NOMO-1 treated with dmso at 0.1 percent for 144 hours (cell line): ENCODE data around the gene FGF14.

Experiments used
- DNase-seq: peaks from one replicate; lab custom pipeline; 2025; ENCODE audit not compliant: unreplicated experiment; lab: John Stamatoyannopoulos, UW

Gene FGF14

DNA sequence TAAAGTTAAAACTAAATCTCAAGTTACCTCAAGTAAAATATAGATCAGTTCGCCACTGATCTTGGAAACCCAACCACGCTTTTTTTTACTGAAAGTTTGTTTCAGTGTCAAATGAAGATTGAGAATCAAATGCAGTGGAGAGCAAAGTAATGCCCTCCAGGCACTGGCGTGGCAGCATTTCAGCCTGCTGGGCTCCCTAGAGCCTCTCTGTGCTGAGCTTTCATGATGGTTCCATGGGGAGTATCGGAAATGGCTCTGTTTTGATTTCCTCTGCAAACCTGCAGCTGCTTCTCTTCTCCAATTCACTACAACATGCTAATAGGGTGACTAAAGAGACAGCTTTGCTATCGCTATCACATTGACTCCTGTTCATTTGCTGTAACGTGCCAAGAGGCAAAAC is 141.6 kb downstream of the FGF14 start:
- no peak for DNase-seq

DNA sequence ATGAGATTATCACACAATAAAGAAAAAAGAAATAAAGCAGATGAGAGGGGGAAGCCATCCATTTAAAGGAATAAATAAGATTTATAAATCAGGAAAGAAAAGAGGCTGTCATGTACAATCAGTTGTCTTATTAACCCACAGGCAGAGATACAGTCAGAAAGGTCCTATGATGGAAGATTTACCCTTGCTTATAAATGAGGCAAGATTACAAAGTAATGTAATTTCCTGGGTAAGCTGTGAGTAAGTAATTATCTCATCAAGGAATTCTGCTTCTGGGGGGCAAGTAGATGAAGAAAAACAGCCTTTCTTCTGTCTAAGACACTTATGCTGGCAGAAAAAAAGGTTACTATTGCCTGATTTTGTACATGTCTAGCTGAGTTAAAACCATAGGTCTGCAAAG is 146.4 kb downstream of the FGF14 start:
- DNase-seq, result no peak

DNA sequence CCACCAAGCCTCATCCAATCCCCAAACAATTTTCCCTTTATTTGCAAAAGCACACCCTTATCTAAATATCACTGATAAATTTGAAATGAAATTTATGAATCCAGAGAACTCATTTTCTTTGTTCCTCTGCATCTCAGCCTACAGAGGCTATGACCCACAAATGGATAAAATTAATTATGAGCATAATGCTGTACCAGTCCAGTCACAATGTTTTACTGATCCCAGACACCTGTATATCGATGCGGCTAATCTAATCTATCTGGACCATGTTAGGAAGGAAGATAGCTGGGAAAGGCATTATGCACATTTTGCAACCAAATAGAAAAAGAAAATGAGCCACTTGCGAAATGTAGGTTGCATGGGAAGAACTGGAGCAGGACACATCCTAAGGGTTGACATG is 150.0 kb downstream of the FGF14 start:
- no peak for DNase-seq

DNA sequence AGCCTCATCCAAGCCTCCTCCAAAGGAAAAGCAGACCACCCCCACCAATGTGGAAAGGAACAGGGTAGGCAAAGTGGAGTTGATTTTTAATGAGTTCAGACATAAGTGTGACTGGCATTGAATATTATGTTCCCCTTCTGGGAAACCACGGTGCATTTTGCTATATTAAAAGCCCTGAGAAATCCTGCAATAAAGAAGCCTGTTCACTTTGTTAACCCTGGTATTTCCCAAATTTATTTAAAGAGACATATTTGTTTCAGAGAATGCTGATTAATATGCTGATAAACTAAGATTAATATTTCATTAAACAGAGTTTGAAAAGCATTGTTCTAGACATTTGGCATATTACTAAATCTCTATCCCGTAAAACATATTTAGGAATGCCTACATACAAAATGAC is 151.4 kb downstream of the FGF14 start:
- DNase-seq, result no peak

DNA sequence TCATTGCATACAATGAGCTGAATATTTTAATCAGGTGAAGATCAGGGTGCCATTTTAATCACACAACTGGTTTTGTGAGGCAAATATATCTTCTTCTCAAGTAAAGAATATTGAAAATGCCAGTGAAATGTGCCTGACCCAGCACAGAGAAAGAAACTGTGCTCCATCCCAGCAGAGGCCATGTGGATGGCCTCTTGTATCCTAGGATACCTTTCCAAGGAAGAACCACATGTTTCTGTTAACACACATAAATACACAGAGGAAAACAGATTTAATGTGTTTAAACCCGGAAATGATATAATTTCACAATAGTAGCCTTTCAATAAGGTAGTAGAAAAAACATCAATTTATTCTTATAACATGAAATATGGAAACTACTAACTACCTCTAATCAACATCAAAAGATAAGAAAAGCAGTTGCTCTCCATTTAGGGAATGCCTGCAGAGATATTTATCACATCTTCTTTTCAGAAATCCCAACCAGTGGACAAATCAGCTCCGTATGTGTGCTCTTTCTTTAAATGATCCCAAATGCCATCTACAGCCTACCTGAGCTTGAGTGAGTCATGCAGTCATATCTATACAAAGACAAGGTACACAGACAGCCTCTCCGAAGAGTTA is 157.1 kb downstream of the FGF14 start:
- DNase-seq, result no peak

DNA sequence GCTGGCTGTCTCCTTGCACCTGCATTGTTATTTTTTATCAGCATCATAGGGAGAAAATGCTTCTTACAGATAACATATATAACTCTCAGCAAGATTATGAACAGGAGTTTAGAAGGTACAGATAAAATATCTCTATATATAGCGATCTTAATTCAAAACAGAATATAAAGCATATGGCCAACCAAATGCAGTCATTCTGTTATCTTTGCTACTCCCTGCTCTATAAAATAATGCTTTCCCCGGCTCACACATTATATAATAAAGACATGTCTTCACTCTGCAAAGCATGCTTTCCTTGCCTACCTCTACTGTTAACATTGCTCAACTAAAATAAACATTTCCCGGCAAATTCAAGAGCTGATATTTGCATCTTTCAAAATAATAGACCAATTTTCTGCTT is 161.7 kb downstream of the FGF14 start:
- DNase-seq, result no peak

DNA sequence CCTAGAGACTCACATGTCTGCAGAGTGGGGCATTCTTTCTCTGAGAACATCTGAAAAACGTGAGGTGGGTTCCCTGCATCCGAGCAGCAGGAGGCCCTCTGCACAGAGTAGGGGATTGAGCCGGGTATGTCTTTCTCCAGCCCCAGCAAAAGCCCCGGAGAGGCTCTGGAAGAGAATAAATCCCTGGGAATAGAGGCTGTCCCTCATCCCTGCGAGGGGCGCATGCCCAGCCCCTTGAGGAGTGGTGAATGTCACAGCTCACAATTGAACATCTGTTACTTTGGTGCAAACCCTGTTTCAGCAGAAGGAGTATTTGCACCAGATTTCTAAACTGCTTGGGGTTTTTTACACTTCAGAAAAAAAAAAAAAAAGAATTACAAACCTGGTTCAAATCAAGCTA is 164.6 kb downstream of the FGF14 start:
- DNase-seq, result no peak

DNA sequence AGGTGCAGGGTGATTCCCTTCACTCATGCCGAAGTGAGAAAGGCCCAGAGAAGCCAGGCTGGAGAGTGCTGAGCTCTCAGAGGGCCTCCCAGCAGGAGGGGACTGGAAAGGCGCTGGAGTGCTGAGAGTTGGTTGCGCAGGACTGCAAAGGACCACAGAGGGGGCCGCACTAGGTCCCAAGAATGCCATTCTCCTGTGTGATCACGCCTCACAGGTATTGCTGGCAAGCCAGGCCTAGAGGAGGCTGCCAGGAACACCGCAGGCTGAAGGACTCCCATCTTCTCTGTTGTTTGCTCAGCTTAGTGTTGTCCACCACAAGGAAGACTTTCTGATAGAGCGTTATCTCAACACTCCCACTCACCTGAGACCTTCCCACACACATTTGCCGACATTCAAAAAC is 165.0 kb downstream of the FGF14 start:
- no peak for DNase-seq

DNA sequence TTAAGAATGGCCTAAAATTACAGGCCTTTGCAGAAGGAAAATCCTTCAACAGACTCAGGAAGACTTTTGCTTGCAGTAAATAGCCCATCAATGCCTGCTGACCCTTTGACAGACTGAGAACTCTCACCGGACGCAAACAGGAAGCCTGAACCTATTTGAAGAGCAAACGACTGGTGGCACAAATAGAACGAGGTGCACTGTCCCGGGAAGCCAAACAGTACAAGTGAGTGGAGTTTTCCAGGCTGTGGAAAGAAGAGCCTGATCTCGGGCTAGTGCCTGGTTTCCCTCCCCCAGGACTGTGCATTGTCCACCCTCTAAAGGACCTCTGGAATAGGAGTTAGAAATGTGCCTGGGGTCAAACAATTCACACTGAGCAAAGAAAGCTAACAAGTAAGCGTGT is 165.5 kb downstream of the FGF14 start:
- no peak for DNase-seq

DNA sequence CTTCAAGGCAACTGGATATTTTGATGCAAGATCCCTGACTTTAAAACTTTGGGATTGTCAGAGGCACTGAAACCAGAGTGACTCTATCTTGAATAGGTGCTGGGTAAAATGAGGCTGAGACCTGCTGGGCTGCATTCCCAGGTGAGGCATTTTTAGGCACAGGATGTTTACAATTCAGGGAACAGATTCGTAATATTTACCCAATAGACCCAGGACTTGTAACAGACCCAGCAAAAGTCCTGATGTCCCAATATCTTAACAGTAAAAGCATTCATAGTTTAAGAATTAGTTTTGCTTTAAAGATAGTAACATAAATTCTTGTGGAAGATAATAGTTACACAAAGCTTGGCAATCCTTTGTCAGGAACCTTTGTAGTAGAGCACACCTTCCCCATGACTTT is 166.2 kb downstream of the FGF14 start:
- no peak for DNase-seq

DNA sequence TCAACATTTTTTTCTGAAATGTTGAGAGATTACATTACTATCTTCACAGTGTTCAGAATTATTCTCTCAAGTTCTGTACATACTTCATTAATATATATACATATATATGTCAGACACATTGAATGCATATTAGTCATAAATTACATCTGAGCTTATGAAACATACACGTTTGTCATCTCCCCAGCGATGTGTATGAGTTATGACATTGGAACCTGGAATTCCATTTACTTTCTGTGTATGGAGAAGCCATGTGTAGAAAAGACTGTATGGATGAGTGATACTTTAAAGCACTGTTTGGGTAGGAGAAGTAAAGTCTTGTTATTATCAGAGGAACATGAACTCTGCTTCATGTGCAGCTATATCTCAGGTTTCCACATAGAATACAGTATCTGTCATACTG is 167.2 kb downstream of the FGF14 start:
- no peak for DNase-seq

DNA sequence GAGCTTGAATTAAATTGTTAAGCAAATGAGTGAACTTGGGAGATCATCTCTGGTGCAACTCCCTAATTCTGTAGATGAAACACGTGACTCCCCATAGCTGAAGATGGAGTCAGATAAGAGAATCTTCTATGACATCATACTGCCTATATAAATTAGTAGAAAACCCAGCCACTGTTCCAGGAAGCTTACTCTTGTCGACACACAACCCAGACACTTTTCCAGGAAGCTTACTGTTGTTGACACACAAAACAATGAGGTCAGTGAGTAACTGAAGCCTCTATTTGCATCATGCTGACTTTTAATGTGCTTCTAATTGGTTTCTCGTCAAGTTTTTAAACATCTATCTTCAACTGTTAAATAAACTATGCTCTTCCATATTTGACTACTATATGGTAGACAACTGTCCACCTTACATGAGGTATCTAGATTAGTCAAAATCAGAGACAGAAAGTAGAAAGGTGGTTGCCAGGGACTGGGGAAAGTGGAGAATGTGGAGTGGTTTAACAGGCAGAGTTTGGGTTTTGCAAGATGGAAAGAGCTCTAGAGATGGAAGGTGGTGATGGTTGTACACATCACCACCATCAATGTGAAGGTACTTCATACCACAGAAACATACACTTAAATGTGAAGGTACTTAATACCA is 168.2 kb downstream of the FGF14 start:
- DNase-seq, result no peak

DNA sequence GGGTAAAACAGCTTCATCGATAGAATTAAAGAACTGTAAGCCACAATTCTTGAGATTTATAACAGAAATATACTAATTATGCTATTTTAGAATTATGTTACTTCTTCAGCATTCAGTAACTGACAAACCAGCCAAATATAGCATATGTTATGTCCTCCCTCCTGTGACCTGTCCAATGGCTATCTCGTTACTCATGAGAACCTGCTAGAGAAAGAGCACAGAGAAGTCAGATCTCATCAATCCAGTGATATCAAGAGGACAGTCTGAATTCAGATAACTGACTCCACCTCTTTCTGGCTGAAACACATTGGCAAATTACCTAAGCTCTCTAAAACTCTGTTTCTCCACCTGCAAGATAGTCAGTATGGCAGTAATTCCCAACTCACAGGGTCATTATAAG is 170.4 kb downstream of the FGF14 start:
- DNase-seq, result no peak

DNA sequence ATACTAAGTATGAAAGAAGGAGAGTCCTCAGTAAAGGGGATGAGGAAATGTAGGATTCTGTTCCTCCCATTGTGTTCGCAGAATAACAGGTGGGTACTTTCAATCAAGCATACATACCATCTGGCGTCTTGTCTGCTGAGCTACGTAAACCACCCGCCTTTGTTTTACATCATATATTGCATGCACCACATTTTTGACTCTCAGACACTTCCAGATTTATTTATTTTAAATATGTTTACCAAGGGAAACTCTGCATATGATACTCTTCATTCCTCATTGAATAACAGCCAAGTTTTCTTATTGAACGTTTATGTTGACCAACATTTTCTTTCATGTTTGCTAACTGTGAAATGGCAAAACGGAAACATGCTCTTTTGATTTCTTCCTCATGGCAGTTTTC is 174.1 kb downstream of the FGF14 start:
- DNase-seq, result no peak

DNA sequence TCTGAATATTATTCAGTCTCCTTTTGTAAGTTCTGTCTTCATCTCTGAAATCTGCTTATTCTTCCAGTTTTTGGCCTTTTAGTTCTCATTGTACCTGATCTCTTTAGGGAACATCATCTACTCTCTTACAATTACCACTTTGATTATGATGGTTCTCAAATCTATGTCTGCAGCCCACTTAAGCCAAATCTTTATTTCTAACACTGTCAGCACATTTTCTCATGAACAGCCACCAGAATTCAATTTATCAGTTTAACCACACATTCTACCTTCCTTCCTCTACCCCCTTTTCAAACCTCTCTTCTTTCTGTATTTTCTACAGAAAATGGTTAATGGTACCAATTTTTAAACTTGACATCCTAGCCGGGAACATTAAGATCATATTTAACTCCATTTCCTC is 175.3 kb downstream of the FGF14 start:
- DNase-seq, result no peak

DNA sequence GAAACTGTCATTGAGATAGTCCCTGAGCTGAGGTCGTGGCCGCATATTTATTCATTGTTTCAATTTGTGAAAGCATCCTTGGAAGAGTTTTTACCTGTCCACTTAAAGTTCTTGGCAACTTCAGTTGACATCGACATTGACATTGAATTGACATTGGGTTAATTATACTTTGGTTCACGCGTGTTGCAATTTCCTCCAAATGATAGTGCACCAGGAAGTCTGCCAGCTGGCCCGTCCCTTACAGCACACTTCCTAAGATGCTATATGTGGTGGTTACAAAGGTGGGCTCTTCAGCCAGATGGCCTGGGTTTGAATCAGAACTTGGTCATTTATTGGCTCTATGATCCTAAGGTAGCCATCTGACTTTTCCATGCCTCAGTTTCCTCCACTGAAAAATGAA is 176.0 kb downstream of the FGF14 start:
- DNase-seq, result no peak

DNA sequence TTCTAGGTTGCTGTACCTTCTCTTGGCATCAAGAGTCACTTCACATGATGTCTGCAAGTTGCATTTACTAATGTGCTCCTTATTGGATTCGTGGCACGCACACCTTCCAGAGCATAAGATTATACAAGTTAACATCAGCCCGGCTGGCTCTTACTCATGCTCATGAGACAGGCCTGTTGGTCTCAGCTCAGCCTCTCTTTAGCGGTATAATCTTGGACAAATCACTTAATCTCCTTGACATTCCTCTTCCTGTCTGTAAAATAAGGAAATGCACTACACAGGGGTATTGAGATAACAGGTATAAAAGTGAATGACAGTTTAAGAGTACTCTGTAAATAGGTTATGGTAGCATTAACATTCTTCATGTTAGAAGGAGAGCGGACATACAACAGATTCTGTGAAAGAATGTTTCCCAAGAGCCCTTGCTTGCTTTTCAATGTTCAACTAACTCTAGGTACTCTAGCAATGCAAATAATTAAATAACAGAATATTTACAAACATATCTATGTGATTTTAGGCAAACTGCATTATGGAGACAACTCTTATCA is 181.1 kb downstream of the FGF14 start:
- no peak for DNase-seq

DNA sequence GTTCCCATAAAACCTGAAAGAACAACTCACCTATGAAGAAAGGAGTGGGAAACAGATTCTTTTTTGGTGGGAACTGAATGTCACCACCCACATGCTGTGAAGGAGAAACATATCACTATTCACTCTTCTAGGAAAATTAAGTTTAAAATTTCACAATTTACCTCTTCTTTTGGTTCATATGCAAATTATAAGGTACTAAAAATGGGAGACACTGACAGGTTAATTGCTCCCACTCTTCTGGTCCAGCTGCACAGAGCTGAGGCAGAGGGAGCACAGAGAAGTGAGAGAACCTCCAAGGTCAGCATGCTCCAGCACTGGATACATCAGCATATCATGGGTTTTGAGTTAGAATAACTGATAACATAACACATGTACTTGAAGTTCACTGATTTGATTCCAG is 186.9 kb downstream of the FGF14 start:
- DNase-seq, result no peak

DNA sequence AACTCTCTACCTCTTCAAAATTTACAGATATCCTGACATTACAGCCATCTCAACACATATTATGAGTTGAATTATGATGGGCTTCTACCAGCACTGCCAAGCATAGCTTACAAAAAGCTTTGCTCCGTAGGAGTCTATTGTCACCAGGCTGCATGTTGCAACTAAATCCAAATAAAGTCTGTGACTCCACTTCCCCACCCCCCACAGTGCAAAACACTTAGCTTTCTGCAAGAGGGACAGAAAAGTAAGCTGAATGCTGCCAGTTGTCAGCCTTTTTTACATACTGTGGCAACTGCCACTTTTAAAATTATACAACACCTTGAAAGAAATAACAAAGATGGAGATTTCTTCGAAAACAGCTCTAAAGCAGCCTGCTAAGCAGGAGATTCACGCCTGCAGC is 189.1 kb downstream of the FGF14 start:
- DNase-seq, result no peak

DNA sequence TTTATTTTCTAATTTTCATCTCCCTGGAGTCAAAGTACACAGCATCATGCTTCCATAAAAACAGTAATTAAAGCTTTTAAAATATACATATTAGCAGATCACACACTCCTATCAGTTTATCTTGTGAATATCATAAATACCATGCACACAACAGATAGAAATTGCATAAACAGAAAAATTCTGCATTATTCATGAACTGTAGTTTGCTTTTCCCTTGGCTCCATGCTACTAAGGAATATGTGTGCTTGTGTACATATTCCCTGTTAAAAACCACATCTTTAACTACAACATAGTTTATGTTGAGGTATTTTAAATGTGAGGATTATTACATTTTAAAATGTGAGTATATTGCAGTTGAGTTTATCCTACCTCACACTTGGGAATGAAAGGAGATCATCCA is 193.5 kb downstream of the FGF14 start:
- no peak for DNase-seq

DNA sequence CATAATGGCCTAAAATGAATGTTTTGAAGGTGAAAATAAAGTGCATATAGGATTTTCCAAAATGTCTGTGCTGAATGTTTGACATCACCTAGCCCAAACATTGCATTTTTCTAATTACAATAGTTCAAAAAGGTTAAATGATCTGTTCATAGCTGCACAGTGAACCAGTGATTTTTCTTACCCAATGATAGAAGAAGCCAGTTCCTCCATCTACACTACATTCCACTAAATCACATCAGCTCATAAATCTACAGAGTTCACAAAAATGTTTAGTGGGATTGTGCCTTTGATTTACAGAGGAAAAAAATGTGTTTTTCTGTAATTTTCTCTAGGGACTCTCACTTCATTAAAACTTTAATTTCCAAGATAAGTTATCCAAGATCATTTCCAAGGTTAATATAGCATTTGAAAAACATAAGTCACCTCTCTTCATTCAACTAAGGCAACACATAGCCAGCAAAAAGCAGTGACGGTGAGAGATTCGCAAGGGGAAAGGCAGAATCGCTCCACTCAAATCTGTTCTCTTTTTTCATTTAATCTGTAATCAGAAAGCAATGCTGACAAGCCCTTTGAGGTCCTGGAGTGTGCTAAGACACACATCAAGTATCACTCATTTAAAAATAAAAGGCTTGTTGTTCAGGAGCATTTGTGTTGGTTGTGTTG is 194.0 kb downstream of the FGF14 start:
- DNase-seq, result no peak

DNA sequence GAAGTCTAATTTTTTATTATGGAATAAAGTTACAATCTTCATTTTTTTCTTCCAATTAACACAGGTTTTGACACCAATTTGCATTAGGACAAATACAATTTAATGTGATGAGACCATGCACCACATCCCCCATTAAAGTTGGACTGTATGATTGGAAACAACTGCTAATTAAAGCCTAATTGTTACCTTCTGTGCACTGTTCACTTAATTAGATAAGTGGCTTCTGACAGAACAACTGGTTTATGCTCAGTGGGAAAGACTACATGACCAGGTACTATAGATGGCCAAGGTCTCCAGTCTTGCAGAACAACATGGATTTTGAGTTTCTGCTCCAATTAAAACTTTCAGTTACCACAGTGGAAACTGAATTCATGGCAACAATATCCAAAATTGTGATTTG is 198.1 kb downstream of the FGF14 start:
- DNase-seq, result no peak
